Spleen (tissue), 7 donors: ENCODE results near the gene KIAA0040.

Source experiments
- POLR2A ChIP-seq, 3 donors: fragments of 450-650 bp; IDR thresholded peaks; one replicate each; pipeline ENCODE4 v1.5.1; 2017; ENCODE audit warnings: antibody characterized with exemption in 3 of 3, mild to moderate bottlenecking in 1 of 3
- TF ChIP-seq, protein P1 (sequence below), 11 experiments: fragments of 200-600 bp in 7 of 11; fragments of 450-650 bp in 4 of 11; sonication (generic) in 4 of 11; IDR thresholded peaks in 8 of 11; conservative IDR thresholded peaks in 3 of 11; 1 replicate in 7 of 11; 2 replicates in 4 of 11; pipeline versions ENCODE4 v1.4.0 to v1.8.0; 2016 to 2021; ENCODE audit warnings: antibody characterized with exemption in 11 of 11, inconsistent platforms in 4 of 11, mild to moderate bottlenecking in 1 of 11
- donor health status: DM: no; HTN: no; CAD: no; lungs with moderate emphysema.
- donor health status: DM: no; HTN: no; CAD: no.
- donor health status: DM: no; HTN: no; CAD: no.

DNA sequence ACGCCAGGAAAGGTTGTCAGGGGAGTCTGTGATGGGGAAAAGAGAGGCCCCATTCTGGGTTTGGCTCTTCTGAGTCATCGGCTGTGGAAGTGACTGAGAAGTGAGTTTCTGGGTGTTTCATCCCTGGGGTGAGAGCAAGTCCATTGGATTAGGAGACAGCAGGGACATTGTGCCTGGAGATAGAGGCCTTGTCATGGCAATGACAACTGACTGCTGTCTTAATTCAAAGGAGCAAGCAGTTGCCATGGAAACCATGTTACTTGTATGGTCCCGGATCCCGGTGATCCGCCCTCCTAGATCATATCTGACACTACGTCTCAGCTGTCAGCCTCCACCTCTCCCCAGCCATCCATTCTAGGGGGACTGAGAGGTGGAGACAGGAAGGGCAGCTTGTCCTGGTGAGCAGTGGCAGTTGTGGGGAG, 34.4 kb downstream of the KIAA0040 start:
- TF ChIP-seq POLR2A (IDR thresholded peaks at IDR 0.05) = no peak
- TF ChIP-seq, protein P1, sequence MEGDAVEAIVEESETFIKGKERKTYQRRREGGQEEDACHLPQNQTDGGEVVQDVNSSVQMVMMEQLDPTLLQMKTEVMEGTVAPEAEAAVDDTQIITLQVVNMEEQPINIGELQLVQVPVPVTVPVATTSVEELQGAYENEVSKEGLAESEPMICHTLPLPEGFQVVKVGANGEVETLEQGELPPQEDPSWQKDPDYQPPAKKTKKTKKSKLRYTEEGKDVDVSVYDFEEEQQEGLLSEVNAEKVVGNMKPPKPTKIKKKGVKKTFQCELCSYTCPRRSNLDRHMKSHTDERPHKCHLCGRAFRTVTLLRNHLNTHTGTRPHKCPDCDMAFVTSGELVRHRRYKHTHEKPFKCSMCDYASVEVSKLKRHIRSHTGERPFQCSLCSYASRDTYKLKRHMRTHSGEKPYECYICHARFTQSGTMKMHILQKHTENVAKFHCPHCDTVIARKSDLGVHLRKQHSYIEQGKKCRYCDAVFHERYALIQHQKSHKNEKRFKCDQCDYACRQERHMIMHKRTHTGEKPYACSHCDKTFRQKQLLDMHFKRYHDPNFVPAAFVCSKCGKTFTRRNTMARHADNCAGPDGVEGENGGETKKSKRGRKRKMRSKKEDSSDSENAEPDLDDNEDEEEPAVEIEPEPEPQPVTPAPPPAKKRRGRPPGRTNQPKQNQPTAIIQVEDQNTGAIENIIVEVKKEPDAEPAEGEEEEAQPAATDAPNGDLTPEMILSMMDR (IDR thresholded peaks at IDR 0.05 in 8 of 11, conservative IDR thresholded peaks at IDR 0.05 in 3 of 11) = no peak
